Activated CD8-positive, alpha-beta memory T cell treated with anti-CD3 and anti-CD28 coated beads for 4 hours (primary cell): ENCODE measurements around the gene ELMO3.

ENCODE experiments used
- DNase-seq, 2 donors: peaks; one replicate each; pipeline ENCODE4 v3.0.0-alpha.2; 2020; ENCODE audit warnings: low read depth in 2 of 2

Gene ELMO3

GRCh38 chr16:67223992-67224391, 25.1 kb downstream of the ELMO3 start:
- no peak for DNase-seq

- no peak for DNase-seq
Observed at GRCh38 chr16:67226295-67226803, 27.4 kb downstream of the ELMO3 start.

GRCh38 chr16:67226804-67227566, 28.1 kb downstream of the ELMO3 start, which contains the start of gene TMEM208:
Gene TMEM208, plus strand, starts transcription at chr16:67227130. Its CDS starts 89 bp downstream, at chr16:67227219.
- DNase-seq, result peak; percentile 95 to 98

GRCh38 chr16:67227567-67227921, 28.6 kb downstream of the ELMO3 start:
- DNase-seq, result no peak

- no peak for DNase-seq
Observed at GRCh38 chr16:67228034-67228785, 29.3 kb downstream of the ELMO3 start.

GRCh38 chr16:67228905-67229304, 30.0 kb downstream of the ELMO3 start:
- DNase-seq, result no peak

GRCh38 chr16:67229906-67230808, 31.2 kb downstream of the ELMO3 start:
- no peak for DNase-seq

GRCh38 chr16:67230809-67231660, 32.1 kb downstream of the ELMO3 start:
- DNase-seq, result no peak

- DNase-seq, result no peak
Observed at GRCh38 chr16:67233596-67233995, 34.7 kb downstream of the ELMO3 start.

GRCh38 chr16:67234180-67234597, 35.3 kb downstream of the ELMO3 start:
- no peak for DNase-seq

GRCh38 chr16:67235816-67236562, 37.1 kb downstream of the ELMO3 start:
- DNase-seq, result no peak

- peak in 1 of 2 donors; percentile 31 for DNase-seq
Observed at GRCh38 chr16:67236563-67237395, 37.8 kb downstream of the ELMO3 start.

- no peak for DNase-seq
Observed at GRCh38 chr16:67237396-67238277, 38.7 kb downstream of the ELMO3 start.

- no peak for DNase-seq
Observed at GRCh38 chr16:67238278-67238575, 39.3 kb downstream of the ELMO3 start.

- DNase-seq, result no peak
Observed at GRCh38 chr16:67238806-67239470, 40.0 kb downstream of the ELMO3 start.

- DNase-seq, result no peak
Observed at GRCh38 chr16:67240506-67240905, 41.6 kb downstream of the ELMO3 start.

GRCh38 chr16:67241008-67241900, 42.3 kb downstream of the ELMO3 start:
- no peak for DNase-seq
